Measurements from ENCODE around the gene PLA2G2C. TPM values are rescaled to one million over a fixed set of nuclear protein-coding genes. Genes with fewer than 3 reads are reported as not detected.

Gene PLA2G2C
- total RNA-seq, 1 experiment from 2014 or later = not detected

GRCh38 chr1:20182415-20182814 is 3.9 kb downstream of the PLA2G2C start (continued):
- TF ChIP-seq GRHL2 (CRISPR knock-in tag; IDR thresholded peaks at IDR 0.05; ENCODE audit: insufficient replicate concordance, severe bottlenecking) = no peak
- no peak for TF ChIP-seq HMGA2 (CRISPR knock-in tag; IDR thresholded peaks at IDR 0.05)
- no peak for TF ChIP-seq ELF4 (CRISPR knock-in tag; IDR thresholded peaks at IDR 0.05; ENCODE audit: low read depth)
- TF ChIP-seq SOX15 (CRISPR knock-in tag; IDR thresholded peaks at IDR 0.05) = no peak
- TF ChIP-seq ZNF532 (CRISPR knock-in tag; IDR thresholded peaks at IDR 0.05; ENCODE audit: borderline replicate concordance) = no peak
- TF ChIP-seq EMX1 (CRISPR knock-in tag; IDR thresholded peaks at IDR 0.05) = no peak

GRCh38 chr1:20180844-20181207 is 5.5 kb downstream of the PLA2G2C start:
- ChIA-PET CTCF (interaction anchor here (1.2 to 1.6 kb wide), 5 partner anchors 15 to 250 kb away, joined by 3 to 5 read pairs (median 4); no protein-coding TSS in a partner anchor), POLR2A (no interaction called here)
- no peak for DNase-seq (ENCODE audit: low spot score)
- Mint-ChIP-seq H3K4me1 (peaks cover 11% of the 10 kb centered on the region), H3K36me3 (no peaks in the 10 kb centered on the region), H3K9me3 (peaks cover 14% of the 10 kb centered on the region), H3K4me3 (no peak overlapping the region), H3K27me3 (ENCODE audit: low read depth) (peaks cover 55% of the 10 kb centered on the region), H3K27ac (no peak overlapping the region)
- TF ChIP-seq ZNF121 (CRISPR knock-in tag; IDR thresholded peaks at IDR 0.05) (no peak), MYBL2 (CRISPR knock-in tag; IDR thresholded peaks at IDR 0.05) (no peak), JAZF1 (CRISPR knock-in tag; IDR thresholded peaks at IDR 0.05) (no peak), ZNF396 (CRISPR knock-in tag; IDR thresholded peaks at IDR 0.05; ENCODE audit: borderline replicate concordance) (no peak), NR2C2 (CRISPR knock-in tag; IDR thresholded peaks at IDR 0.05) (no peak), ZNF423 (CRISPR knock-in tag; IDR thresholded peaks at IDR 0.05) (no peak), ZBTB21 (CRISPR knock-in tag; IDR thresholded peaks at IDR 0.05; ENCODE audit: borderline replicate concordance) (no peak), ELF4 (CRISPR knock-in tag; IDR thresholded peaks at IDR 0.05; ENCODE audit: low read depth) (no peak), CREM (CRISPR knock-in tag; IDR thresholded peaks at IDR 0.05) (no peak), ZNF317 (CRISPR knock-in tag; IDR thresholded peaks at IDR 0.05; ENCODE audit: borderline replicate concordance, low read depth) (no peak)
- no peak for ATAC-seq

GRCh38 chr1:20180129-20180843 is 6.0 kb downstream of the PLA2G2C start:
- DNase-seq (ENCODE audit: low spot score) (no peak), ATAC-seq (no peak)
- Mint-ChIP-seq H3K27me3 (ENCODE audit: low read depth) (peaks cover 52% of the 10 kb centered on the region), H3K36me3 (no peaks in the 10 kb centered on the region), H3K4me1 (peaks cover 9% of the 10 kb centered on the region), H3K27ac (no peak overlapping the region), H3K4me3 (no peak overlapping the region), H3K9me3 (peaks cover 14% of the 10 kb centered on the region)
- ChIA-PET POLR2A (no interaction called here), CTCF (interaction anchor here (0.6 to 2.2 kb wide), 9 partner anchors 13 to 250 kb away, joined by 3 to 8 read pairs (median 4); no protein-coding TSS in a partner anchor)
- TF ChIP-seq ZNF396 (CRISPR knock-in tag; IDR thresholded peaks at IDR 0.05; ENCODE audit: borderline replicate concordance) = no peak

GRCh38 chr1:20179371-20180128 is 6.8 kb downstream of the PLA2G2C start:
- H3K4me1 Mint-ChIP-seq = peaks cover 10% of the 10 kb centered on the region
- ChIA-PET CTCF (interaction anchor here (0.6 to 2.6 kb wide), 14 partner anchors 14 to 316 kb away, joined by 3 to 8 read pairs (median 4); no protein-coding TSS in a partner anchor), POLR2A (no interaction called here)
- ATAC-seq (no peak), DNase-seq (ENCODE audit: low spot score) (no peak)
- H3K27me3 Mint-ChIP-seq (ENCODE audit: low read depth) = peaks cover 44% of the 10 kb centered on the region
- no peak overlapping the region for H3K27ac Mint-ChIP-seq
- no peaks in the 10 kb centered on the region for H3K36me3 Mint-ChIP-seq
- no peak overlapping the region for H3K4me3 Mint-ChIP-seq
- H3K9me3 Mint-ChIP-seq = peaks cover 14% of the 10 kb centered on the region
- no peak for TF ChIP-seq FOXP4 (CRISPR knock-in tag; IDR thresholded peaks at IDR 0.05)
- TF ChIP-seq RELA (CRISPR knock-in tag; IDR thresholded peaks at IDR 0.05; ENCODE audit: borderline replicate concordance) = no peak
- no peak for TF ChIP-seq GRHL2 (CRISPR knock-in tag; IDR thresholded peaks at IDR 0.05; ENCODE audit: insufficient replicate concordance, severe bottlenecking)
- no peak for TF ChIP-seq CBFB (CRISPR knock-in tag; IDR thresholded peaks at IDR 0.05; ENCODE audit: low read depth)
- no peak for TF ChIP-seq ZNF532 (CRISPR knock-in tag; IDR thresholded peaks at IDR 0.05; ENCODE audit: borderline replicate concordance)

All from WTC11 (cell line).